Upper lobe of left lung (tissue), 4 donors: Measurements from ENCODE around the gene EIPR1.

Experiments used
- CTCF ChIP-seq, 6 experiments: fragments of 450-650 bp in 4 of 6; fragments of 200-600 bp in 2 of 6; sonication (generic) in 2 of 6; IDR thresholded peaks; one replicate each; pipeline ENCODE4 v1.5.1; 2016 to 2019; ENCODE audit warnings: antibody characterized with exemption in 6 of 6
- EP300 ChIP-seq, 4 donors: sonication (generic); formaldehyde crosslinking; IDR thresholded peaks; one replicate each; pipeline ENCODE4 v1.5.1; 2017; ENCODE audit warnings: antibody characterized with exemption in 4 of 4, control low read depth in 2 of 4
- POLR2A ChIP-seq, 4 donors: fragments of 450-650 bp; IDR thresholded peaks; one replicate each; pipeline ENCODE4 v1.5.1; 2016 to 2017; ENCODE audit warnings: antibody characterized with exemption in 4 of 4, mild to moderate bottlenecking in 2 of 4
- POLR2AphosphoS5 ChIP-seq, 2 donors: sonication (generic); formaldehyde crosslinking; IDR thresholded peaks; one replicate each; pipeline ENCODE4 v1.5.1; 2017; ENCODE audit warnings: antibody characterized with exemption in 2 of 2

- no peak for TF ChIP-seq CTCF (IDR thresholded peaks at IDR 0.05)
- no peak for TF ChIP-seq POLR2A (IDR thresholded peaks at IDR 0.05)
- TF ChIP-seq EP300 (IDR thresholded peaks at IDR 0.05): no peak
- TF ChIP-seq POLR2AphosphoS5 (IDR thresholded peaks at IDR 0.05): no peak
These were observed 198.4 kb downstream of the EIPR1 start for GRCh38 chr2:3179208-3179607.
